Chondrocyte (in vitro differentiated cells): ENCODE results near the gene ARGLU1. TPM values are rescaled to one million over a fixed set of nuclear protein-coding genes. Genes with fewer than 3 reads are reported as not detected.

Source experiments
- DNase-seq: peaks from one replicate; pipeline ENCODE4 v3.0.0; 2021; ENCODE audit warnings: mixed read lengths, low spot score
- H3K27ac Mint-ChIP-seq: one replicate; pipeline ENCODE4 v1.8.0; 2021; ENCODE audit warnings: mild to moderate bottlenecking, moderate library complexity, mixed read lengths; ENCODE audit not compliant: unreplicated experiment
- H3K27me3 Mint-ChIP-seq: 2 replicates; pipeline ENCODE4 v1.8.0; 2021; ENCODE audit warnings: low read depth, mixed read lengths
- H3K36me3 Mint-ChIP-seq: 2 replicates; pipeline ENCODE4 v1.8.0; 2021; ENCODE audit warnings: low read depth, mixed read lengths
- H3K4me1 Mint-ChIP-seq: 2 replicates; pipeline ENCODE4 v1.8.0; 2021; ENCODE audit warnings: low read depth, mild to moderate bottlenecking, mixed read lengths
- H3K4me3 Mint-ChIP-seq: one replicate; pipeline ENCODE4 v1.8.0; 2021; ENCODE audit warnings: mild to moderate bottlenecking, moderate library complexity, mixed read lengths; ENCODE audit not compliant: unreplicated experiment
- H3K9me3 Mint-ChIP-seq: 2 replicates; pipeline ENCODE4 v1.8.0; 2021; ENCODE audit warnings: low read depth, mixed read lengths
- total RNA-seq: library from RNA; stranded (reverse); gene quantifications from 3 replicates; pipeline ENCODE4 v1.2.1, GENCODE V29; 2021
- TF ChIP-seq, protein P1 (sequence below): fragments of 200-600 bp; sonication (generic); IDR thresholded peaks from 2 replicates; pipeline ENCODE4 v1.5.0; 2021; ENCODE audit warnings: antibody characterized with exemption, mild to moderate bottlenecking, moderate library complexity

Gene ARGLU1
- total RNA-seq, 1 donor from 2014 or later, result 48.5 TPM

DNA sequence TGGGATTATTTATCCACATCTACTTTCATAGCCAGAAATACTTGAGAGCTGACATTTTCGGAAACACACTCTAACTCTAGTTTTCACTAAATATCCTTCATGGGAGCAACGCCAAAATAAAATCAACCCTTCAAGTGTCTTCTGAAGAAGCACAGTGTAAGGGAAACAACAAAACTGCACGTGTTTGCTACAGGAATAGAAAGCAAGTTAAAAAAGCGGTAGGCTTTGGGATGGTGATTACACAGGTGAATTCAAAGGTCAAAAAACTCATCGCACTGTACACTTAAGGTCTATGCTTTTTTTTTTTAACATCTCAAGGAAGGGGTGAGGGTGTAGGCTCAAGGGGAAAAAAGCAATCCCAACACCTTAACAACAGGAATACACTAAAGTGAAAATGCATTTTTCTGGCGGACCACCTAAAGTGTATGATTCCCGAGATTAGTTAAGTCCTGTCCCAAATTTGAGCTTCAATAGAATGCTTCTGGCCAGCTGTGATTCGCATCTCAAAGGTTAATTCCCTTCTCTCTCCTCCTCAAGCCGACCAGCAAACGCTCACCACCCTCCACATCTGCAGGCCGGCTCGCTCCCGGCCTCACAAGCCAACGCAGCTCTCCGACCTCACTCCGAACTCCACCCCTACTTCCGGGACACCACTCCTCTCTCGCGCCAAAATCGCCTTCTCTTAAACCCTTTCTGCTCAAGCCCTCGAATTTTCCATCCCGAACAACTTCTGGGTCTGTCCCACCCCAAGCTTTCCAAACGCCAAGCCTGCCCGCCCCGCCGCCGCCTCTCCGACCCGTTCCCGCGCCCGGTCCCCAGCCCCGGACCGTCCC is 1.1 kb downstream of the ARGLU1 start:
- no peaks in the 10 kb centered on the region for H3K36me3 Mint-ChIP-seq
- peak overlapping the region; percentile 99 for H3K4me3 Mint-ChIP-seq
- no peaks in the 10 kb centered on the region for H3K9me3 Mint-ChIP-seq
- no peak for DNase-seq
- H3K4me1 Mint-ChIP-seq, result peaks cover 61% of the 10 kb centered on the region
- TF ChIP-seq, protein P1, sequence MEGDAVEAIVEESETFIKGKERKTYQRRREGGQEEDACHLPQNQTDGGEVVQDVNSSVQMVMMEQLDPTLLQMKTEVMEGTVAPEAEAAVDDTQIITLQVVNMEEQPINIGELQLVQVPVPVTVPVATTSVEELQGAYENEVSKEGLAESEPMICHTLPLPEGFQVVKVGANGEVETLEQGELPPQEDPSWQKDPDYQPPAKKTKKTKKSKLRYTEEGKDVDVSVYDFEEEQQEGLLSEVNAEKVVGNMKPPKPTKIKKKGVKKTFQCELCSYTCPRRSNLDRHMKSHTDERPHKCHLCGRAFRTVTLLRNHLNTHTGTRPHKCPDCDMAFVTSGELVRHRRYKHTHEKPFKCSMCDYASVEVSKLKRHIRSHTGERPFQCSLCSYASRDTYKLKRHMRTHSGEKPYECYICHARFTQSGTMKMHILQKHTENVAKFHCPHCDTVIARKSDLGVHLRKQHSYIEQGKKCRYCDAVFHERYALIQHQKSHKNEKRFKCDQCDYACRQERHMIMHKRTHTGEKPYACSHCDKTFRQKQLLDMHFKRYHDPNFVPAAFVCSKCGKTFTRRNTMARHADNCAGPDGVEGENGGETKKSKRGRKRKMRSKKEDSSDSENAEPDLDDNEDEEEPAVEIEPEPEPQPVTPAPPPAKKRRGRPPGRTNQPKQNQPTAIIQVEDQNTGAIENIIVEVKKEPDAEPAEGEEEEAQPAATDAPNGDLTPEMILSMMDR, result no peak
- peak overlapping the region; percentile 96 for H3K27ac Mint-ChIP-seq
- H3K27me3 Mint-ChIP-seq, result no peaks in the 10 kb centered on the region

DNA sequence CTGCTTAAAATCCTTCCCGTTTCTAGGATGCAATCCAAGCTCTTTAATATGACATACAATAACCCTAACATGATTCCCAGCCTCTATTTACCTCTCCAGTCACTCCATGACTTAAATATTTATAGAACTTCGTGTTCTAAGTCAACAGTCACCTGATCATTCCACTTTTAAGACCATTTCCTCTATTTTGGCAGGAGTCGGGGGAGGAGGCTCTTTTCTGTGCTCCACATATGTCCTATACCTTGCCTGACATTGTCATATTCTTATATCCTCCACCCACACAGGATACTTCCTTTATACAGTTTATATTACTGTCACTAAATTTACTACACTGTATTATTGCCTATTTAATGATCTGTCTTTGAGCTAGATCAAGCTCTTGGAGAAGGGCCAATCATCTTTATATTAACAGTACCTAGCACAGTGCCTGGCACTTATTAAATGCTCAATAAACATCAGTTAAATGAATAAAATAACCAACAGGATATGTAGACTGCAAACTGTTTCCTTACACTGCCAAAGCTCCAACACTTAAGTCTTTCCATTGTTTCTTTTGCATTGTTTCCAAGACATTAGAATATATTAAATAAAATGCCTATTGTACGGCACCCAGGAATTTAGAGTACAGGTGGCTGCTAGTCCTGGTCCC is 2.7 kb downstream of the ARGLU1 start:
- Mint-ChIP-seq H3K9me3 (no peaks in the 10 kb centered on the region), H3K27ac (peak overlapping the region; percentile 96), H3K36me3 (no peaks in the 10 kb centered on the region), H3K4me1 (peaks cover 69% of the 10 kb centered on the region), H3K27me3 (no peaks in the 10 kb centered on the region), H3K4me3 (peak overlapping the region; percentile 99)
- TF ChIP-seq, protein P1, result no peak
- no peak for DNase-seq

DNA sequence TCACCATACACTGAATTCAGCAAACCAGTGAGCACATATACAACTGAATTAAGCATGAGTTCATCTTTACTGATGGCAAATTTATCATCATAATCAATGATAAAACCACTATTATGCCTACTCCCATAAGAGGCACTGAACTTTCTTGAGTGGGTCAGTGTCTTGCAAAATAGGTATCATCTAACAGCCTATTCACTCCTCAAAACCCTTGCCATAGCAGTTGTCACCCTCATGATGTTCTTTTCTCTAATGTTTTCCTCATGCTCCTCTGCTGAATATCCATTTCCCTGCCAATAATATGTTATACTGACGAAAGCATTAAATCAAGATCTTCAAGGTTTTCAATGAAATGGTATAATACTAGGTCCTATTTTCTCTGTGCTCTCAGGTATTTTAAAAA is 5.6 kb downstream of the ARGLU1 start:
- TF ChIP-seq, protein P1, result no peak
- peak overlapping the region; percentile 18 for H3K27ac Mint-ChIP-seq

DNA sequence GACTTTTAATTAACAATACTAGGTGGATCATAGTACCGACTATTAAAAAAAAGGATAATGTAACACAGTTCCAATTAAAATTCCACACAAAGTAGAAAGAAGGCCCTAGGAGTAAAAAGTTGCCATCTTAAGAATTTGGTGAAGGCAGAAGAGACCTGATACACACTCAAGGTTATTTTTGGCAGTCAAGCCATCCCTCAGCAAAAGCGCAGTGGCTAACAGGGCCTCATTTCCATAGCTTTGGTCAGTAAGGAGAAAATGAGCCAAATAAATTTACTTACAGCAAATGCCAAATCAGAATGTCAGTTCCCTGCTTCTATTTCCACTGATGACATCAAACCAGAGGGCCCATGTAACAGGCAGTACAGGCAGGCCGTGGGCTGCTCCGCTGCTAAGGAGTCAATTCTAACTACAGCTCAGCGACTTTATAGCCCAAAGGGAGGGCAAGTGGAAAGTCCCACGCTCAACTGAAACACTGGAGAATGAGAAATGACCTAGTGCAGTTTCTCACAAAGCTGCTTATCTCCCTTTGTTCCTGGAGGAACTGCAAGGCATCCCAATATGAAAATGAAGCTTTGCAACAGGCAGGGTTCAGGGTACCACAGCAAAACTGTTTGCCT is 6.3 kb downstream of the ARGLU1 start:
- Mint-ChIP-seq H3K27me3 (no peaks in the 10 kb centered on the region), H3K27ac (peak overlapping the region; percentile 23), H3K4me3 (no peak overlapping the region), H3K4me1 (peaks cover 63% of the 10 kb centered on the region), H3K36me3 (peaks cover 11% of the 10 kb centered on the region), H3K9me3 (no peaks in the 10 kb centered on the region)
- TF ChIP-seq, protein P1, result no peak
- DNase-seq, result no peak

More for the DNA sequence above, 5.6 kb downstream of the ARGLU1 start:
- Mint-ChIP-seq H3K4me1 (peaks cover 66% of the 10 kb centered on the region), H3K27me3 (no peaks in the 10 kb centered on the region), H3K9me3 (no peaks in the 10 kb centered on the region), H3K4me3 (no peak overlapping the region), H3K36me3 (peaks cover 7% of the 10 kb centered on the region)
- DNase-seq, result no peak

DNA sequence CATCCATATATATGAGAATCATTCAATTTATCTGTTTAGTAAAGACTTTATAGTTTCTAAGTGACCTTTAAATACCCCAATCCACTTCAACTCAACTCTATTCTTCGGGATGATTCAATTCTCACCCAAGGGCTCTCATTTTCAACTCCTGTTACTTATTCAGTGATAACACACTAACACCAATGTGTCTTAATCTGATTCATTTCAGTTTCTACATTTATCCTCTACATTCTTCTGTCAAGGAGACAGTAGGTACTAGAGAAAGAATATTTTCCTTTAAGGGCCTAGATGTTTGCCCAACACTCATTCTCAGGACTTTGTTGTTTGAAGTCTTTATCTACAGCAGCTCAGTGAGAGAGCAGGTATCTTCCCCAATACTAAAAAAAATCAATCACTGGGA is 7.1 kb downstream of the ARGLU1 start:
- Mint-ChIP-seq H3K4me3 (no peak overlapping the region), H3K36me3 (peaks cover 14% of the 10 kb centered on the region), H3K27ac (peak overlapping the region; percentile 20), H3K9me3 (no peaks in the 10 kb centered on the region), H3K27me3 (no peaks in the 10 kb centered on the region), H3K4me1 (peaks cover 63% of the 10 kb centered on the region)
- no peak for DNase-seq
- TF ChIP-seq, protein P1, result no peak
